ENCODE data around the gene MX2.

Gene MX2

DNA sequence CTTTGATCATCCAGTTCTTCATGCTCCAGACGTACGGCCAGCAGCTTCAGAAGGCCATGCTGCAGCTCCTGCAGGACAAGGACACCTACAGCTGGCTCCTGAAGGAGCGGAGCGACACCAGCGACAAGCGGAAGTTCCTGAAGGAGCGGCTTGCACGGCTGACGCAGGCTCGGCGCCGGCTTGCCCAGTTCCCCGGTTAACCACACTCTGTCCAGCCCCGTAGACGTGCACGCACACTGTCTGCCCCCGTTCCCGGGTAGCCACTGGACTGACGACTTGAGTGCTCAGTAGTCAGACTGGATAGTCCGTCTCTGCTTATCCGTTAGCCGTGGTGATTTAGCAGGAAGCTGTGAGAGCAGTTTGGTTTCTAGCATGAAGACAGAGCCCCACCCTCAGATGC, 96.7 kb downstream of the MX2 start:
- Histone ChIP-seq H3K27ac (ENCODE audit: insufficient read depth, low read length, poor library complexity, severe bottlenecking) (no peak overlapping the region), H3K9me3 (ENCODE audit: control insufficient read depth, low read length) (no peaks in the 10 kb centered on the region), H3K4me1 (ENCODE audit: control insufficient read depth, insufficient read depth, low read length, poor library complexity, severe bottlenecking) (no peaks in the 10 kb centered on the region), H3K36me3 (ENCODE audit: control insufficient read depth, insufficient read depth, low read length) (peaks cover 49% of the 10 kb centered on the region), H3K4me3 (ENCODE audit: insufficient read depth, low read depth, low read length, poor library complexity, severe bottlenecking) (no peak overlapping the region), H3K27me3 (replicated peaks; ENCODE audit: control insufficient read depth, insufficient read depth, low read length, poor library complexity, severe bottlenecking) (no peaks in the 10 kb centered on the region)
- DNase-seq, result no peak
